AG04450 (cell line): Measurements from ENCODE around the gene ITGB3. TPM values are rescaled to one million over a fixed set of nuclear protein-coding genes. Genes with fewer than 3 reads are reported as not detected.
A peak's percentile ranks its signal among the peaks of the same experiment; 100 is the strongest.

ENCODE experiments used
- CTCF ChIA-PET: fragments of 300-600, 350-600 bp; formaldehyde crosslinking; extraction: SDS; loops from one replicate; lab custom pipeline; 2022; ENCODE audit warnings: antibody characterized with exemption, inconsistent platforms; lab: Charles Lee
- POLR2A ChIA-PET: fragments of 350-600 bp; formaldehyde crosslinking; extraction: SDS; loops from one replicate; lab custom pipeline; 2021; ENCODE audit warnings: antibody characterized with exemption, inconsistent platforms; lab: Yijun Ruan, JAX
- DNase-seq: peaks from one replicate; pipeline ENCODE4 v3.0.0-alpha.2; 2011; ENCODE audit warnings: low read depth, low spot score
- H3K27ac ChIP-seq: one replicate; pipeline ENCODE4 v1.5.1; 2012; ENCODE audit warnings: low read depth, low read length, control low read depth
- H3K27me3 ChIP-seq: one replicate; pipeline ENCODE4 v1.6.0; 2012; ENCODE audit warnings: low read length; ENCODE audit not compliant: control insufficient read depth, insufficient read depth
- H3K4me3 ChIP-seq: 2 replicates; pipeline ENCODE4 v1.5.1; 2011; ENCODE audit warnings: mild to moderate bottlenecking, low read depth, low read length, control low read depth
- H3K9me3 ChIP-seq: 2 replicates; pipeline ENCODE4 v1.5.1; 2012; ENCODE audit warnings: low read length; ENCODE audit not compliant: control insufficient read depth, insufficient read depth
- CTCF ChIP-seq: IDR thresholded peaks from 2 replicates; pipeline ENCODE4 v1.5.1; 2011; ENCODE audit warnings: low read depth, low read length, control low read depth, inconsistent platforms
- polyA minus RNA-seq: library from RNA; depleted of rRNA, polyadenylated mRNA; stranded (reverse); fragments of >200 nt; gene quantifications from 2 replicates; pipeline ENCODE4 v1.2.3, GENCODE V29; 2011; rRNA and poly(A)+ RNA removed
- polyA plus RNA-seq: library from polyadenylated mRNA; depleted of rRNA; stranded (reverse); fragments of >200 nt; gene quantifications from 2 replicates; pipeline ENCODE4 v1.2.3, GENCODE V29; 2011; rRNA removed

Gene ITGB3
- polyA plus RNA-seq (26.2 and 30.9 TPM in 2 replicates), polyA minus RNA-seq (49.2 and 52.3 TPM in 2 replicates)

GRCh38 chr17:47253541-47254402 lies at the start of gene ITGB3:
Gene ITGB3, plus strand, starts transcription at chr17:47253827. Its CDS starts 35 bp downstream, at chr17:47253862.
- Histone ChIP-seq H3K9me3 (no peaks in the 10 kb centered on the region; the same call in 1 of the 2 replicates), H3K27me3 (no peaks in the 10 kb centered on the region), H3K27ac (no peak within 1 kb of the TSS), H3K4me3 (peak within 1 kb of the TSS; percentile 78)
- TF ChIP-seq CTCF, result peak; percentile 37
- no peak for DNase-seq
- ChIA-PET POLR2A (interaction anchor here (0.8 to 1.6 kb wide), 3 partner anchors 21 to 61 kb away, joined by 3 to 5 read pairs (median 4); no protein-coding TSS in a partner anchor), CTCF (no interaction called here)

GRCh38 chr17:47203984-47204721 lies 49.5 kb upstream of the ITGB3 start:
- no peaks in the 10 kb centered on the region for H3K9me3 ChIP-seq
- DNase-seq, result no peak
- H3K4me3 ChIP-seq, result no peak overlapping the region
- ChIA-PET CTCF (no interaction called here), POLR2A (interaction anchor here (0.5 kb wide), 1 partner anchor 450 kb away, joined by 8 read pairs; no protein-coding TSS in a partner anchor)
- H3K27me3 ChIP-seq, result no peaks in the 10 kb centered on the region
- TF ChIP-seq CTCF, result no peak
- H3K27ac ChIP-seq, result no peak overlapping the region

- Histone ChIP-seq H3K27me3 (no peaks in the 10 kb centered on the region), H3K4me3 (no peak overlapping the region), H3K27ac (no peak overlapping the region), H3K9me3 (no peaks in the 10 kb centered on the region)
- CTCF ChIA-PET, result interaction anchor here (1.4 kb wide), 1 partner anchor 25 kb away, joined by 4 read pairs; no protein-coding TSS in a partner anchor
- DNase-seq, result no peak
- POLR2A ChIA-PET, result interaction anchor here (0.5 kb wide), 1 partner anchor 450 kb away, joined by 8 read pairs; no protein-coding TSS in a partner anchor
- TF ChIP-seq CTCF, result no peak
Observed at GRCh38 chr17:47204722-47205418, 48.8 kb upstream of the ITGB3 start.

GRCh38 chr17:47205419-47205963 lies 48.1 kb upstream of the ITGB3 start:
- H3K27ac ChIP-seq, result peak overlapping the region; percentile 47
- no peaks in the 10 kb centered on the region for H3K27me3 ChIP-seq
- POLR2A ChIA-PET, result interaction anchor here (1.5 kb wide), 1 partner anchor 17 kb away, joined by 6 read pairs; the partner anchor contains the start of gene CDC27
- CTCF ChIA-PET, result interaction anchor here (1.4 to 3.1 kb wide), 2 partner anchors 24 to 110 kb away, joined by 4 to 8 read pairs; no protein-coding TSS in a partner anchor
- TF ChIP-seq CTCF, result no peak
- no peak for DNase-seq
- no peak overlapping the region for H3K4me3 ChIP-seq
- H3K9me3 ChIP-seq, result no peaks in the 10 kb centered on the region
